ENCODE results near the gene SPACDR. TPM values are rescaled to one million over a fixed set of nuclear protein-coding genes. Genes with fewer than 3 reads are reported as not detected.
A peak's percentile ranks its signal among the peaks of the same experiment; 100 is the strongest.

The SPACDR gene
- total and polyA plus RNA-seq, 2 donors (not counting 1 experiment from before 2014, with no cell fraction given), result 2.1 to 3.7 TPM

- Mint-ChIP-seq H3K27ac (peak overlapping the region; percentile 88), H3K27me3 (no peaks in the 10 kb centered on the region), H3K9me3 (ENCODE audit: insufficient read depth) (no peaks in the 10 kb centered on the region), H3K4me1 (peaks cover 57% of the 10 kb centered on the region), H3K4me3 (peak overlapping the region; percentile 87)
- no peak for ATAC-seq (ENCODE audit: low read depth)
- Histone ChIP-seq H2AFZ (ENCODE audit: insufficient read depth, low read depth, low read length, poor library complexity, severe bottlenecking) (no peak overlapping the region), H3K27ac (ENCODE audit: low read length in 2 of 2) (peak overlapping the region in 1 of 2 donors; percentile 91), H3K4me2 (replicated peaks; ENCODE audit: low read depth, low read length, poor library complexity, severe bottlenecking) (no peak overlapping the region), H4K20me1 (ENCODE audit: control insufficient read depth, insufficient read depth, low read length, poor library complexity, severe bottlenecking) (peaks cover 44% of the 10 kb centered on the region), H3K9me3 (ENCODE audit: control extremely low read depth in 1 of 3, control insufficient read depth in 2 of 3, insufficient read depth in 1 of 3, low read length in 2 of 3) (no peaks in the 10 kb centered on the region), H3K27me3 (replicated peaks in 1 of 4; ENCODE audit: control extremely low read depth in 1 of 4, control insufficient read depth in 3 of 4, insufficient read depth in 4 of 4, low read length in 3 of 4) (no peaks in the 10 kb centered on the region), H3K79me2 (ENCODE audit: control insufficient read depth, insufficient read depth, low read length) (peaks cover 39% of the 10 kb centered on the region), H3K36me3 (replicated peaks in 1 of 2; ENCODE audit: control extremely low read depth in 1 of 2, control insufficient read depth in 1 of 2, extremely low read depth in 1 of 2, insufficient read depth in 2 of 2, low read length in 1 of 2) (peaks cover 5 to 30% of the 10 kb centered on the region in 2 experiments), H3K4me3 (ENCODE audit: control extremely low read depth in 1 of 5, extremely low read depth in 1 of 5, insufficient read depth in 1 of 5, low read depth in 2 of 5, low read length in 4 of 5) (no peak overlapping the region), H3K4me1 (ENCODE audit: control insufficient read depth in 2 of 2, insufficient read depth in 2 of 2, low read length in 2 of 2) (peaks cover 28 to 49% of the 10 kb centered on the region in 2 donors), H3K9ac (ENCODE audit: low read length) (no peak overlapping the region)
- 84% methylated on average over 4 of the region's 10 CpGs for WGBS (ENCODE audit: insufficient coverage)
- intact Hi-C loops (cut with micrococcal nuclease), result no loop called here
- peak; percentile 47 for DNase-seq
- ChIA-PET CTCF (interaction anchor here (1.1 kb wide), 1 partner anchor 126 kb away, joined by 3 read pairs; no protein-coding TSS in a partner anchor), POLR2A (interaction anchor here (0.6 kb wide), 2 partner anchors 45 to 103 kb away, joined by 3 to 6 read pairs; no protein-coding TSS in a partner anchor)
- TF ChIP-seq CTCF (IDR thresholded peaks at IDR 0.05) (no peak), EZH2 (IDR thresholded peaks at IDR 0.05; ENCODE audit: borderline replicate concordance, insufficient read depth, low read depth, low read length, poor library complexity, severe bottlenecking) (no peak)
Observed at GRCh38 chr7:100433592-100434296, 30.3 kb downstream of the SPACDR start.

GRCh38 chr7:100433276-100433591 lies 30.8 kb downstream of the SPACDR start:
- ChIA-PET POLR2A (interaction anchor here (0.6 kb wide), 1 partner anchor 103 kb away, joined by 3 read pairs; no protein-coding TSS in a partner anchor), CTCF (no interaction called here)
- H3K4me1 ChIP-seq (ENCODE audit: control insufficient read depth in 2 of 2, insufficient read depth in 2 of 2, low read length in 2 of 2), result peaks cover 28 to 49% of the 10 kb centered on the region in 2 donors

More at GRCh38 chr7:100433276-100433591, 30.8 kb downstream of the SPACDR start:
- no peak overlapping the region for H3K9ac ChIP-seq (ENCODE audit: low read length)
- Mint-ChIP-seq H3K4me1 (peaks cover 58% of the 10 kb centered on the region), H3K9me3 (ENCODE audit: insufficient read depth) (no peaks in the 10 kb centered on the region), H3K27ac (peak overlapping the region; percentile 88), H3K27me3 (no peaks in the 10 kb centered on the region), H3K4me3 (no peak overlapping the region)
- H4K20me1 ChIP-seq (ENCODE audit: control insufficient read depth, insufficient read depth, low read length, poor library complexity, severe bottlenecking), result peaks cover 44% of the 10 kb centered on the region
- no CpG with 5 or more reads among the region's 4 CpGs for WGBS (ENCODE audit: insufficient coverage)
- ATAC-seq (ENCODE audit: low read depth) (no peak), DNase-seq (peak; percentile 36)
- H3K4me3 ChIP-seq (ENCODE audit: control extremely low read depth in 1 of 5, extremely low read depth in 1 of 5, insufficient read depth in 1 of 5, low read depth in 2 of 5, low read length in 4 of 5), result no peak overlapping the region
- H3K4me2 ChIP-seq (replicated peaks; ENCODE audit: low read depth, low read length, poor library complexity, severe bottlenecking), result no peak overlapping the region
- intact Hi-C loops (cut with micrococcal nuclease), result no loop called here
- H3K27ac ChIP-seq (ENCODE audit: low read length in 2 of 2), result peak overlapping the region in 1 of 2 donors; percentile 4
- TF ChIP-seq CTCF (IDR thresholded peaks at IDR 0.05) (no peak), EZH2 (IDR thresholded peaks at IDR 0.05; ENCODE audit: borderline replicate concordance, insufficient read depth, low read depth, low read length, poor library complexity, severe bottlenecking) (no peak)
- H3K79me2 ChIP-seq (ENCODE audit: control insufficient read depth, insufficient read depth, low read length), result peaks cover 39% of the 10 kb centered on the region
- H3K36me3 ChIP-seq (replicated peaks in 1 of 2; ENCODE audit: control extremely low read depth in 1 of 2, control insufficient read depth in 1 of 2, extremely low read depth in 1 of 2, insufficient read depth in 2 of 2, low read length in 1 of 2), result peaks cover 5 to 30% of the 10 kb centered on the region in 2 experiments
- H3K27me3 ChIP-seq (replicated peaks in 1 of 4; ENCODE audit: control extremely low read depth in 1 of 4, control insufficient read depth in 3 of 4, insufficient read depth in 4 of 4, low read length in 3 of 4), result no peaks in the 10 kb centered on the region
- H2AFZ ChIP-seq (ENCODE audit: insufficient read depth, low read depth, low read length, poor library complexity, severe bottlenecking), result no peak overlapping the region
- H3K9me3 ChIP-seq (ENCODE audit: control extremely low read depth in 1 of 3, control insufficient read depth in 2 of 3, insufficient read depth in 1 of 3, low read length in 2 of 3), result no peaks in the 10 kb centered on the region
